ENCODE data around the gene NME7. TPM values are rescaled to one million over a fixed set of nuclear protein-coding genes. Genes with fewer than 3 reads are reported as not detected.

NME7 gene
- total RNA-seq, 4 donors from 2014 or later, result 3.7 to 8.4 (median 5.5) TPM

- Histone ChIP-seq H3K9me3 (no peaks in the 10 kb centered on the region), H3K27me3 (no peaks in the 10 kb centered on the region), H3K4me1 (peaks cover 0 to 4% of the 10 kb centered on the region in 2 donors), H3K36me3 (no peaks in the 10 kb centered on the region), H3K27ac (no peak overlapping the region), H3K4me3 (no peak overlapping the region)
- TF ChIP-seq POLR2A (IDR thresholded peaks at IDR 0.05) (no peak), CTCF (IDR thresholded peaks at IDR 0.05 in 4 of 5, conservative IDR thresholded peaks at IDR 0.05 in 1 of 5) (no peak)
- in situ Hi-C loops (cut with MboI; ENCODE audit: low sequenced_read_pairs in 4 of 4) (no loop called here), intact Hi-C loops (cut with DNase I; ENCODE audit: low total_unique reads) (no loop called here)
- no peak for ATAC-seq
- DNase-seq, result no peak
Measured at GRCh38 chr1:169161496-169162194, 206.0 kb downstream of the NME7 start.

- H3K9me3 ChIP-seq, result no peaks in the 10 kb centered on the region
- H3K4me1 ChIP-seq, result peaks cover 0 to 4% of the 10 kb centered on the region in 2 donors
- intact Hi-C loops (cut with DNase I; ENCODE audit: low total_unique reads) (no loop called here), in situ Hi-C loops (cut with MboI; ENCODE audit: low sequenced_read_pairs in 4 of 4) (no loop called here)
- no peak overlapping the region for H3K27ac ChIP-seq
- H3K4me3 ChIP-seq, result no peak overlapping the region
- H3K27me3 ChIP-seq, result no peaks in the 10 kb centered on the region
- ATAC-seq (no peak), DNase-seq (no peak)
- no peaks in the 10 kb centered on the region for H3K36me3 ChIP-seq
- TF ChIP-seq POLR2A (IDR thresholded peaks at IDR 0.05) (no peak), CTCF (IDR thresholded peaks at IDR 0.05 in 4 of 5, conservative IDR thresholded peaks at IDR 0.05 in 1 of 5) (no peak)
Measured at GRCh38 chr1:169160845-169161495, 206.6 kb downstream of the NME7 start.

GRCh38 chr1:169156580-169156979 is 211.0 kb downstream of the NME7 start:
- no peak for ATAC-seq
- intact Hi-C loops (cut with DNase I; ENCODE audit: low total_unique reads), result loop anchor here (1.0 kb wide), 1 partner anchor 14 kb away; no protein-coding TSS in a partner anchor

GRCh38 chr1:169155675-169156074 is 211.9 kb downstream of the NME7 start:
- no peaks in the 10 kb centered on the region for H3K36me3 ChIP-seq
- H3K9me3 ChIP-seq, result no peaks in the 10 kb centered on the region
- no peak for ATAC-seq
- H3K27ac ChIP-seq, result no peak overlapping the region
- no peak overlapping the region for H3K4me3 ChIP-seq
- intact Hi-C loops (cut with DNase I; ENCODE audit: low total_unique reads), result loop anchor here (1.0 kb wide), 1 partner anchor 15 kb away; no protein-coding TSS in a partner anchor
- in situ Hi-C loops (cut with MboI; ENCODE audit: low sequenced_read_pairs in 4 of 4), result no loop called here
- DNase-seq, result no peak
- no peaks in the 10 kb centered on the region for H3K4me1 ChIP-seq
- TF ChIP-seq CTCF (IDR thresholded peaks at IDR 0.05 in 4 of 5, conservative IDR thresholded peaks at IDR 0.05 in 1 of 5), result no peak
- no peak for TF ChIP-seq POLR2A (IDR thresholded peaks at IDR 0.05)
- no peaks in the 10 kb centered on the region for H3K27me3 ChIP-seq

More at GRCh38 chr1:169156580-169156979, 211.0 kb downstream of the NME7 start:
- TF ChIP-seq POLR2A (IDR thresholded peaks at IDR 0.05) (no peak), CTCF (IDR thresholded peaks at IDR 0.05 in 4 of 5, conservative IDR thresholded peaks at IDR 0.05 in 1 of 5) (no peak)
- Histone ChIP-seq H3K27me3 (no peaks in the 10 kb centered on the region), H3K4me1 (peaks cover 0 to 4% of the 10 kb centered on the region in 2 donors), H3K9me3 (no peaks in the 10 kb centered on the region), H3K36me3 (no peaks in the 10 kb centered on the region), H3K4me3 (no peak overlapping the region), H3K27ac (no peak overlapping the region)
- DNase-seq, result no peak
- in situ Hi-C loops (cut with MboI; ENCODE audit: low sequenced_read_pairs in 4 of 4), result no loop called here

All from gastrocnemius medialis (tissue), 4 donors.